Measurements from ENCODE around the gene EFHD1. TPM values are rescaled to one million over a fixed set of nuclear protein-coding genes. Genes with fewer than 3 reads are reported as not detected.
"Not testable (repeated sequence)": the region's sequence is repeated elsewhere in the genome, so short reads cannot be mapped to it uniquely, and the experiment has no call there.

EFHD1 gene
- total and polyA plus RNA-seq, 4 donors = 85.8 to 236 (median 140) TPM

- intact Hi-C loops (cut with DNase I) = no loop called here
- Histone ChIP-seq H3K4me3 (ENCODE audit: low read length in 2 of 2) (no peak overlapping the region), H3K4me1 (ENCODE audit: control insufficient read depth in 1 of 2, insufficient read depth in 2 of 2, low read length in 2 of 2) (peaks cover 0 to 2% of the 10 kb centered on the region in 2 donors), H3K27me3 (ENCODE audit: control insufficient read depth in 1 of 2, insufficient read depth in 2 of 2, low read length in 1 of 2) (no peaks in the 10 kb centered on the region), H3K27ac (ENCODE audit: low read depth in 1 of 2, low read length in 2 of 2) (no peak overlapping the region), H3K36me3 (ENCODE audit: control insufficient read depth in 1 of 2, insufficient read depth in 2 of 2, low read length in 1 of 2) (no peaks in the 10 kb centered on the region), H3K9me3 (ENCODE audit: control insufficient read depth, low read length) (no peaks in the 10 kb centered on the region)
- ATAC-seq (ENCODE audit: low FRiP score) = no peak
- 48 to 56% methylated on average over 10 of the region's 10 CpGs for WGBS, 2 donors
- DNase-seq = no peak
Observed at GRCh38 chr2:232628466-232629128, 4.8 kb upstream of the EFHD1 start.

- Histone ChIP-seq H3K27me3 (ENCODE audit: control insufficient read depth in 1 of 2, insufficient read depth in 2 of 2, low read length in 1 of 2) (no peaks in the 10 kb centered on the region), H3K36me3 (ENCODE audit: control insufficient read depth in 1 of 2, insufficient read depth in 2 of 2, low read length in 1 of 2) (no peaks in the 10 kb centered on the region), H3K4me3 (ENCODE audit: low read length in 2 of 2) (no peak overlapping the region), H3K4me1 (ENCODE audit: control insufficient read depth in 1 of 2, insufficient read depth in 2 of 2, low read length in 2 of 2) (peaks cover 0 to 2% of the 10 kb centered on the region in 2 donors), H3K9me3 (ENCODE audit: control insufficient read depth, low read length) (no peaks in the 10 kb centered on the region), H3K27ac (ENCODE audit: low read depth in 1 of 2, low read length in 2 of 2) (no peak overlapping the region)
- intact Hi-C loops (cut with DNase I) = no loop called here
- 93 to 94% methylated on average over 2 of the region's 2 CpGs for WGBS, 2 donors
- no peak for ATAC-seq (ENCODE audit: low FRiP score)
- no peak for DNase-seq
Observed at GRCh38 chr2:232629129-232629475, 4.3 kb upstream of the EFHD1 start.

GRCh38 chr2:232632229-232632903 lies 1.0 kb upstream of the EFHD1 start:
- peak overlapping the region; percentile 14 to 32 for H3K4me3 ChIP-seq (ENCODE audit: low read length in 2 of 2)
- H3K27ac ChIP-seq (ENCODE audit: low read depth in 1 of 2, low read length in 2 of 2) = peak overlapping the region; percentile 91 to 95
- no peaks in the 10 kb centered on the region for H3K27me3 ChIP-seq (ENCODE audit: control insufficient read depth in 1 of 2, insufficient read depth in 2 of 2, low read length in 1 of 2)
- WGBS, 2 donors = 38 to 39% methylated on average over 19 of the region's 19 CpGs
- H3K4me1 ChIP-seq (ENCODE audit: control insufficient read depth in 1 of 2, insufficient read depth in 2 of 2, low read length in 2 of 2) = peaks cover 0 to 2% of the 10 kb centered on the region in 2 donors
- no peaks in the 10 kb centered on the region for H3K36me3 ChIP-seq (ENCODE audit: control insufficient read depth in 1 of 2, insufficient read depth in 2 of 2, low read length in 1 of 2)
- intact Hi-C loops (cut with DNase I) = loop anchor here in 1 of 2 donors (5.0 kb wide), 1 partner anchor 35 kb away; no protein-coding TSS in a partner anchor
- ATAC-seq (ENCODE audit: low FRiP score) (no peak), DNase-seq (no peak)
- H3K9me3 ChIP-seq (ENCODE audit: control insufficient read depth, low read length) = no peaks in the 10 kb centered on the region

GRCh38 chr2:232632904-232633412 lies 446 bp upstream of the EFHD1 start:
- peak overlapping the region; percentile 91 for H3K27ac ChIP-seq (ENCODE audit: low read depth in 1 of 2, low read length in 2 of 2)
- no peaks in the 10 kb centered on the region for H3K9me3 ChIP-seq (ENCODE audit: control insufficient read depth, low read length)
- H3K36me3 ChIP-seq (ENCODE audit: control insufficient read depth in 1 of 2, insufficient read depth in 2 of 2, low read length in 1 of 2) = no peaks in the 10 kb centered on the region
- intact Hi-C loops (cut with DNase I) = loop anchor here in 1 of 2 donors (5.0 kb wide), 1 partner anchor 34 kb away; no protein-coding TSS in a partner anchor
- ATAC-seq (ENCODE audit: low FRiP score) = peak; percentile 86
- no peaks in the 10 kb centered on the region for H3K27me3 ChIP-seq (ENCODE audit: control insufficient read depth in 1 of 2, insufficient read depth in 2 of 2, low read length in 1 of 2)
- H3K4me3 ChIP-seq (ENCODE audit: low read length in 2 of 2) = peak overlapping the region; percentile 32 to 89
- 0% methylated on average over 39 to 40 of the region's 40 CpGs for WGBS, 2 donors
- peak; percentile 78 to 92 for DNase-seq
- peaks cover 0 to 2% of the 10 kb centered on the region in 2 donors for H3K4me1 ChIP-seq (ENCODE audit: control insufficient read depth in 1 of 2, insufficient read depth in 2 of 2, low read length in 2 of 2)

- DNase-seq = peak; percentile 73 to 89
- H3K4me3 ChIP-seq (ENCODE audit: low read length in 2 of 2) = peak overlapping the region; percentile 89
- 1 to 2% methylated on average over 61 of the region's 61 CpGs for WGBS, 2 donors
- no peaks in the 10 kb centered on the region for H3K9me3 ChIP-seq (ENCODE audit: control insufficient read depth, low read length)
- peak; percentile 60 for ATAC-seq (ENCODE audit: low FRiP score)
- H3K27me3 ChIP-seq (ENCODE audit: control insufficient read depth in 1 of 2, insufficient read depth in 2 of 2, low read length in 1 of 2) = no peaks in the 10 kb centered on the region
- no peaks in the 10 kb centered on the region for H3K36me3 ChIP-seq (ENCODE audit: control insufficient read depth in 1 of 2, insufficient read depth in 2 of 2, low read length in 1 of 2)
- H3K4me1 ChIP-seq (ENCODE audit: control insufficient read depth in 1 of 2, insufficient read depth in 2 of 2, low read length in 2 of 2) = peaks cover 5 to 6% of the 10 kb centered on the region in 2 donors
- H3K27ac ChIP-seq (ENCODE audit: low read depth in 1 of 2, low read length in 2 of 2) = peak overlapping the region; percentile 77 to 93
- intact Hi-C loops (cut with DNase I) = loop anchor here (2.0 to 5.0 kb wide), 2 partner anchors 33 to 34 kb away; no protein-coding TSS in a partner anchor
Observed at GRCh38 chr2:232634206-232635150, 1.1 kb downstream of the EFHD1 start.

- Histone ChIP-seq H3K27ac (ENCODE audit: low read depth in 1 of 2, low read length in 2 of 2) (peak overlapping the region; percentile 30 to 77), H3K4me3 (ENCODE audit: low read length in 2 of 2) (peak overlapping the region; percentile 89)
- 74 to 77% methylated on average over 10 of the region's 10 CpGs for WGBS, 2 donors
- not testable (repeated sequence) for H3K27me3 ChIP-seq (ENCODE audit: control insufficient read depth in 1 of 2, insufficient read depth in 2 of 2, low read length in 1 of 2); ATAC-seq (ENCODE audit: low FRiP score); H3K4me1 ChIP-seq (ENCODE audit: control insufficient read depth in 1 of 2, insufficient read depth in 2 of 2, low read length in 2 of 2); H3K36me3 ChIP-seq (ENCODE audit: control insufficient read depth in 1 of 2, insufficient read depth in 2 of 2, low read length in 1 of 2); DNase-seq; H3K9me3 ChIP-seq (ENCODE audit: control insufficient read depth, low read length)
- intact Hi-C loops (cut with DNase I) = loop anchor here in 1 of 2 donors (2.0 kb wide), 1 partner anchor 33 kb away; no protein-coding TSS in a partner anchor
Observed at GRCh38 chr2:232635376-232635775, 2.0 kb downstream of the EFHD1 start.

GRCh38 chr2:232635820-232636219 lies 2.4 kb downstream of the EFHD1 start:
- Histone ChIP-seq H3K9me3 (ENCODE audit: control insufficient read depth, low read length) (no peaks in the 10 kb centered on the region), H3K36me3 (ENCODE audit: control insufficient read depth in 1 of 2, insufficient read depth in 2 of 2, low read length in 1 of 2) (peaks cover 0 to 3% of the 10 kb centered on the region in 2 donors), H3K4me1 (ENCODE audit: control insufficient read depth in 1 of 2, insufficient read depth in 2 of 2, low read length in 2 of 2) (peaks cover 7 to 8% of the 10 kb centered on the region in 2 donors), H3K27ac (ENCODE audit: low read depth in 1 of 2, low read length in 2 of 2) (peak overlapping the region in 1 of 2 donors; percentile 77), H3K4me3 (ENCODE audit: low read length in 2 of 2) (peak overlapping the region; percentile 32 to 89), H3K27me3 (ENCODE audit: control insufficient read depth in 1 of 2, insufficient read depth in 2 of 2, low read length in 1 of 2) (no peaks in the 10 kb centered on the region)
- DNase-seq (no peak), ATAC-seq (ENCODE audit: low FRiP score) (no peak)
- intact Hi-C loops (cut with DNase I) = loop anchor here in 1 of 2 donors (2.0 kb wide), 1 partner anchor 33 kb away; no protein-coding TSS in a partner anchor
- 90 to 94% methylated on average over 4 of the region's 4 CpGs for WGBS, 2 donors

GRCh38 chr2:232636788-232637420 lies 3.5 kb downstream of the EFHD1 start:
- WGBS, 2 donors = 72 to 75% methylated on average over 16 of the region's 16 CpGs

More at GRCh38 chr2:232636788-232637420, 3.5 kb downstream of the EFHD1 start:
- no peaks in the 10 kb centered on the region for H3K9me3 ChIP-seq (ENCODE audit: control insufficient read depth, low read length)
- ATAC-seq (ENCODE audit: low FRiP score) (no peak), DNase-seq (no peak)
- H3K4me3 ChIP-seq (ENCODE audit: low read length in 2 of 2) = no peak overlapping the region
- H3K27me3 ChIP-seq (ENCODE audit: control insufficient read depth in 1 of 2, insufficient read depth in 2 of 2, low read length in 1 of 2) = no peaks in the 10 kb centered on the region
- peaks cover 7 to 8% of the 10 kb centered on the region in 2 donors for H3K4me1 ChIP-seq (ENCODE audit: control insufficient read depth in 1 of 2, insufficient read depth in 2 of 2, low read length in 2 of 2)
- H3K27ac ChIP-seq (ENCODE audit: low read depth in 1 of 2, low read length in 2 of 2) = peak overlapping the region in 1 of 2 donors; percentile 6
- intact Hi-C loops (cut with DNase I) = no loop called here
- H3K36me3 ChIP-seq (ENCODE audit: control insufficient read depth in 1 of 2, insufficient read depth in 2 of 2, low read length in 1 of 2) = peaks cover 0 to 3% of the 10 kb centered on the region in 2 donors

Data from aorta (tissue), 5 donors.